ENCODE data around the gene RREB1. TPM values are rescaled to one million over a fixed set of nuclear protein-coding genes. Genes with fewer than 3 reads are reported as not detected.
A peak's percentile ranks its signal among the peaks of the same experiment; 100 is the strongest.

The RREB1 gene
- total and polyA plus RNA-seq, 2 of the 4 experiments (the other 2 are of a cell fraction), result 8.4 to 14.5 TPM

DNA sequence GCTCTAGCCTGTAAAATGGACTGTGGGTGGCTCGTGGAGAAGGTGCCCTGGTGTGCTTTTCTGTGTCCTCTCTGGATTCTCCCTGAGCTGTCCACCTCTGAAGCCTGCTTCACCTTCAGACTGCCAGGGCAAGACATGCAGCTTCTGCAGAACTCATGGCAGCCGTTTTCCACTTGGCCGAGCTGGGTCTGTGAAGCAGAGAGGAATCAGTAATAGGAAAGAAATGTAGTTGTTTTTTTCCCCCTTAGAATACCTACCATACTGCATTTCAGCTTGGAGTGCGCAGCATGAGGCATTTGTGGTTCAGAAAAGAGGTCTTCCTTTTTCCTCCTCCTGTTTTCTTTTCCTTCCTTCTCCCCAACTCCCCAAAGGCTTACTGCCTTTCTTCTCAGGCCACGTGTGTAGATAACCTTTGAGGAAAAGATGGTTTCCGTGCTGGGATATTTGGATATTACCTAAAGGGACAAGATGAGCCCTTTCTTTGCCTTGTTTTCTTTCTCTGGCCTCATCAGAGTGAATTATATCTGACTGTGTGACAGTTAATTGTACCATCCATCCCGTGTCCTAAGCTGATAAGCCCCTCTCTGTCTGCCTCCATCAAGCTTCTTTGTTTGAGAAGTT is 39.4 kb downstream of the RREB1 start:
- no CpG with 5 or more reads among the region's 7 CpGs for WGBS, 2 experiments (ENCODE audit: extremely low coverage in 2 of 2, insufficient read length in 1 of 2)
- Histone ChIP-seq H3K4me2 (ENCODE audit: low read depth, low read length) (peak overlapping the region; percentile 84), H4K8ac (ENCODE audit: low read depth in 2 of 2, low read length in 2 of 2) (peak overlapping the region; percentile 85 to 92), H3K79me1 (ENCODE audit: low read depth in 1 of 2, low read length in 2 of 2) (peaks cover 28 to 72% of the 10 kb centered on the region in 2 experiments), H2BK20ac (ENCODE audit: low read depth, low read length) (peak overlapping the region; percentile 73), H2AK9ac (replicated peaks; ENCODE audit: low read depth, low read length, poor library complexity) (peak overlapping the region; percentile 59), H3K9me1 (ENCODE audit: insufficient read depth, low read length) (peaks cover 21% of the 10 kb centered on the region), H2BK5ac (ENCODE audit: low read depth, low read length, poor library complexity, severe bottlenecking) (peak overlapping the region; percentile 92), H3K18ac (ENCODE audit: low read depth, low read length) (peak overlapping the region; percentile 98), H3K23ac (ENCODE audit: low read depth, low read length) (peak overlapping the region; percentile 78), H3K36me3 (ENCODE audit: control insufficient read depth, insufficient read depth, low read length) (no peaks in the 10 kb centered on the region), H4K5ac (ENCODE audit: low read depth, low read length) (peak overlapping the region; percentile 52), H3K27ac (ENCODE audit: insufficient read depth, low read length) (peak overlapping the region; percentile 92), H2BK120ac (ENCODE audit: low read depth, low read length) (peak overlapping the region; percentile 66), H2AFZ (replicated peaks; ENCODE audit: low read length, poor library complexity) (peak overlapping the region; percentile 34), H2BK15ac (ENCODE audit: low read depth, low read length) (peak overlapping the region; percentile 92), H4K20me1 (ENCODE audit: insufficient read depth, low read length) (peaks cover 20% of the 10 kb centered on the region), H3K56ac (ENCODE audit: extremely low read depth, insufficient read depth, low read length) (peak overlapping the region; percentile 78), H3K27me3 (ENCODE audit: control insufficient read depth, insufficient read depth, low read length) (no peaks in the 10 kb centered on the region), H3K9me3 (ENCODE audit: control insufficient read depth, insufficient read depth, low read length) (no peaks in the 10 kb centered on the region), H3K4me3 (ENCODE audit: insufficient read depth, low read depth, low read length) (no peak overlapping the region), H3K14ac (replicated peaks; ENCODE audit: low read depth, low read length) (peak overlapping the region; percentile 96), H3K4me1 (ENCODE audit: control insufficient read depth, insufficient read depth, low read length) (peaks cover 38% of the 10 kb centered on the region), H3K9ac (ENCODE audit: low read depth, low read length) (peak overlapping the region; percentile 68), H3K4ac (ENCODE audit: low read depth, low read length) (peak overlapping the region; percentile 96), H4K91ac (ENCODE audit: insufficient read depth, low read depth, low read length) (peak overlapping the region; percentile 83), H2AK5ac (ENCODE audit: low read depth, low read length) (peak overlapping the region; percentile 76)
- in situ Hi-C loops (cut with MboI; ENCODE audit: low sequenced_read_pairs), result no loop called here
- CTCF ChIA-PET, result no interaction called here
- POLR2A ChIA-PET (ENCODE audit: unreplicated experiment), result interaction anchor here (0.6 to 1.2 kb wide), 4 partner anchors 9 to 137 kb away, joined by 4 to 7 read pairs (median 5); no protein-coding TSS in a partner anchor
- DNase-seq, result no peak
- intact Hi-C loops (cut with micrococcal nuclease), result loop anchor here (2.0 to 10.0 kb wide), 2 partner anchors 38 to 422 kb away; no protein-coding TSS in a partner anchor
- dilution Hi-C loops (cut with HindIII; ENCODE audit: low sequenced_read_pairs, unreplicated experiment), result no loop called here
- ATAC-seq (ENCODE audit: low read depth), result peak; percentile 21
- no TSS peak for BruUV-seq (replicated peaks)
- TF ChIP-seq BHLHE40 (IDR thresholded peaks at IDR 0.05; ENCODE audit: low read depth, low read length), result no peak
- TF ChIP-seq, protein P1, sequence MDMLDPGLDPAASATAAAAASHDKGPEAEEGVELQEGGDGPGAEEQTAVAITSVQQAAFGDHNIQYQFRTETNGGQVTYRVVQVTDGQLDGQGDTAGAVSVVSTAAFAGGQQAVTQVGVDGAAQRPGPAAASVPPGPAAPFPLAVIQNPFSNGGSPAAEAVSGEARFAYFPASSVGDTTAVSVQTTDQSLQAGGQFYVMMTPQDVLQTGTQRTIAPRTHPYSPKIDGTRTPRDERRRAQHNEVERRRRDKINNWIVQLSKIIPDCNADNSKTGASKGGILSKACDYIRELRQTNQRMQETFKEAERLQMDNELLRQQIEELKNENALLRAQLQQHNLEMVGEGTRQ (IDR thresholded peaks at IDR 0.05; ENCODE audit: low read depth, low read length), result no peak
